ENCODE data around the gene NLGN2.

GRCh38 chr17:7409716-7410115, 2.1 kb downstream of the NLGN2 start:
- TF ChIP-seq CTCF (IDR thresholded peaks at IDR 0.05; ENCODE audit: low read length) (no peak), EZH2 (IDR thresholded peaks at IDR 0.05; ENCODE audit: borderline replicate concordance, low read length) (no peak)

All from OCI-LY1 (cell line).